ENCODE data around the gene VPS37B. TPM values are rescaled to one million over a fixed set of nuclear protein-coding genes. Genes with fewer than 3 reads are reported as not detected.

The VPS37B gene
- total RNA-seq, 3 donors from 2014 or later: 15.4 to 37.8 (median 34.4) TPM

- intact Hi-C loops (cut with DNase I; ENCODE audit: low total_unique reads): no loop called here
- H3K27ac ChIP-seq: peak overlapping the region in 1 of 2 donors; percentile 21
- no peak for TF ChIP-seq CTCF (IDR thresholded peaks at IDR 0.05)
- no peak for TF ChIP-seq POLR2A (IDR thresholded peaks at IDR 0.05)
- TF ChIP-seq POLR2AphosphoS5 (IDR thresholded peaks at IDR 0.05): no peak
- no peaks in the 10 kb centered on the region for H3K27me3 ChIP-seq
- no peaks in the 10 kb centered on the region for H3K9me3 ChIP-seq
- no peak overlapping the region for H3K4me3 ChIP-seq
- peak in 1 of 2 donors; percentile 42 for DNase-seq (ENCODE audit: low spot score in 2 of 2)
- peaks cover 9 to 21% of the 10 kb centered on the region in 2 donors for H3K4me1 ChIP-seq
- no peaks in the 10 kb centered on the region for H3K36me3 ChIP-seq
Measured at GRCh38 chr12:122866379-122866778, 29.5 kb downstream of the VPS37B start.

- Histone ChIP-seq H3K27me3 (no peaks in the 10 kb centered on the region), H3K4me1 (peaks cover 4 to 26% of the 10 kb centered on the region in 2 donors), H3K27ac (peak overlapping the region; percentile 66 to 92), H3K4me3 (no peak overlapping the region), H3K9me3 (no peaks in the 10 kb centered on the region), H3K36me3 (no peaks in the 10 kb centered on the region)
- TF ChIP-seq CTCF (IDR thresholded peaks at IDR 0.05): peak in 1 of 3 donors; percentile 37
- peak in 1 of 3 donors; percentile 11 for TF ChIP-seq POLR2AphosphoS5 (IDR thresholded peaks at IDR 0.05)
- no peak for TF ChIP-seq POLR2A (IDR thresholded peaks at IDR 0.05)
- intact Hi-C loops (cut with DNase I; ENCODE audit: low total_unique reads): no loop called here
- peak in 1 of 2 donors; percentile 52 for DNase-seq (ENCODE audit: low spot score in 2 of 2)
Measured at GRCh38 chr12:122865268-122866231, 30.4 kb downstream of the VPS37B start.

GRCh38 chr12:122864894-122865253 lies 31.1 kb downstream of the VPS37B start:
- peak overlapping the region; percentile 66 to 92 for H3K27ac ChIP-seq
- no peaks in the 10 kb centered on the region for H3K36me3 ChIP-seq
- intact Hi-C loops (cut with DNase I; ENCODE audit: low total_unique reads): loop anchor here (5.0 kb wide), 1 partner anchor 82 kb away; no protein-coding TSS in a partner anchor
- H3K4me3 ChIP-seq: no peak overlapping the region
- peak in 1 of 2 donors; percentile 27 for DNase-seq (ENCODE audit: low spot score in 2 of 2)
- TF ChIP-seq CTCF (IDR thresholded peaks at IDR 0.05): no peak
- H3K9me3 ChIP-seq: no peaks in the 10 kb centered on the region
- H3K27me3 ChIP-seq: no peaks in the 10 kb centered on the region
- peaks cover 4 to 27% of the 10 kb centered on the region in 2 donors for H3K4me1 ChIP-seq

GRCh38 chr12:122862872-122863701 lies 32.8 kb downstream of the VPS37B start:
- DNase-seq (ENCODE audit: low spot score in 2 of 2): peak; percentile 85 to 94
- H3K36me3 ChIP-seq: no peaks in the 10 kb centered on the region

More at GRCh38 chr12:122862872-122863701, 32.8 kb downstream of the VPS37B start:
- TF ChIP-seq CTCF (IDR thresholded peaks at IDR 0.05) (no peak), POLR2A (IDR thresholded peaks at IDR 0.05) (no peak), POLR2AphosphoS5 (IDR thresholded peaks at IDR 0.05) (peak in 1 of 3 donors; percentile 59)
- Histone ChIP-seq H3K27ac (peak overlapping the region; percentile 84 to 92), H3K4me1 (peaks cover 4 to 29% of the 10 kb centered on the region in 2 donors), H3K4me3 (no peak overlapping the region), H3K9me3 (no peaks in the 10 kb centered on the region), H3K27me3 (no peaks in the 10 kb centered on the region)
- intact Hi-C loops (cut with DNase I; ENCODE audit: low total_unique reads): loop anchor here (5.0 kb wide), 1 partner anchor 84 kb away; no protein-coding TSS in a partner anchor

Data from breast epithelium (tissue), 4 donors.